HFF-Myc (cell line): ENCODE data around the gene MARK1.

ENCODE experiments used
- DNase-seq: peaks from one replicate; pipeline ENCODE4 v3.0.0-alpha.2; 2011; ENCODE audit warnings: low read depth; ENCODE audit errors: extremely low read depth
- H3K4me3 ChIP-seq: replicated peaks from 2 replicates; pipeline ENCODE4 v1.5.1; 2011; ENCODE audit warnings: low read depth, mild to moderate bottlenecking, control low read depth, low read length
- TF ChIP-seq, protein P1 (sequence below): IDR thresholded peaks from 2 replicates; pipeline ENCODE4 v1.5.1; 2012; ENCODE audit warnings: mild to moderate bottlenecking, low read depth, low read length, control low read depth; ENCODE audit errors: missing control alignments

MARK1 gene

DNA sequence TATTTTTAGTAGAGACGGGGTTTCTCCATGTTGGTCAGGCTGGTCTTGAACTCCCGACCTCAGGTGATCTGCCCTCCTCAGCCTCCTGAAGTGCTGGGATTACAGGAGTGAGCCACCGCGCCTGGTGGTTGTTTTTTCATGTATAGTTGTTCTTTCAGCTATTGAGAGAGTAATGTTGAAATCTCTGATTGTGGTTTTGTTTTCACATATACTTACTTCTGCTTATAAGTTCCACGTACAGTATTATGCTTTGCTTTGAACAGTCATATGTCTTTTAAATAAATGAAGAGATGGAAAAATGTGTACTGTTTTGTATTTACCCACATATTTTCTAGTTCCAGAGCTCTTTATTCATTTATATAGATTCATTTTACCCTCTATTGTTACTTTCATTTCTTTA is 44.5 kb downstream of the MARK1 start:
- no peak for DNase-seq
- no peak overlapping the region for H3K4me3 ChIP-seq
- TF ChIP-seq, protein P1, sequence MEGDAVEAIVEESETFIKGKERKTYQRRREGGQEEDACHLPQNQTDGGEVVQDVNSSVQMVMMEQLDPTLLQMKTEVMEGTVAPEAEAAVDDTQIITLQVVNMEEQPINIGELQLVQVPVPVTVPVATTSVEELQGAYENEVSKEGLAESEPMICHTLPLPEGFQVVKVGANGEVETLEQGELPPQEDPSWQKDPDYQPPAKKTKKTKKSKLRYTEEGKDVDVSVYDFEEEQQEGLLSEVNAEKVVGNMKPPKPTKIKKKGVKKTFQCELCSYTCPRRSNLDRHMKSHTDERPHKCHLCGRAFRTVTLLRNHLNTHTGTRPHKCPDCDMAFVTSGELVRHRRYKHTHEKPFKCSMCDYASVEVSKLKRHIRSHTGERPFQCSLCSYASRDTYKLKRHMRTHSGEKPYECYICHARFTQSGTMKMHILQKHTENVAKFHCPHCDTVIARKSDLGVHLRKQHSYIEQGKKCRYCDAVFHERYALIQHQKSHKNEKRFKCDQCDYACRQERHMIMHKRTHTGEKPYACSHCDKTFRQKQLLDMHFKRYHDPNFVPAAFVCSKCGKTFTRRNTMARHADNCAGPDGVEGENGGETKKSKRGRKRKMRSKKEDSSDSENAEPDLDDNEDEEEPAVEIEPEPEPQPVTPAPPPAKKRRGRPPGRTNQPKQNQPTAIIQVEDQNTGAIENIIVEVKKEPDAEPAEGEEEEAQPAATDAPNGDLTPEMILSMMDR: no peak

DNA sequence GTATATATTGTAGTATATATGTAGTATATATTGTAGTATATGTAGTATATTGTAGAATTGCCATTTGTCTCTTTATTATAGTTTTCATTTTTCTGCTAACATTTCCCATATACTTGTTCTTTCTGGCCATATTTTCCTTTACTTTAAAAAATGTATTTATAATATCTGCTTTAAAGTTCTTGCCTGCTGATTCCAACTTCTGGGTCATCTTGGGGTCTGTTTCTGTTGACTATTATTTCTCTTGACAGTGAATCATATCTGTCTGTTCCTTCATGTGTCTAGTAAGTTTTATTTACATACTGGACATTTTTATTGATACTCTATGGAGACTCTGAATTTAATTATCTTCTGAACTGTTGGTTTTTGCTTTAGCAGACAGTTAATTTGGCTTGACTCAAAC is 45.9 kb downstream of the MARK1 start:
- DNase-seq: no peak
- TF ChIP-seq, protein P1: no peak
- no peak overlapping the region for H3K4me3 ChIP-seq

DNA sequence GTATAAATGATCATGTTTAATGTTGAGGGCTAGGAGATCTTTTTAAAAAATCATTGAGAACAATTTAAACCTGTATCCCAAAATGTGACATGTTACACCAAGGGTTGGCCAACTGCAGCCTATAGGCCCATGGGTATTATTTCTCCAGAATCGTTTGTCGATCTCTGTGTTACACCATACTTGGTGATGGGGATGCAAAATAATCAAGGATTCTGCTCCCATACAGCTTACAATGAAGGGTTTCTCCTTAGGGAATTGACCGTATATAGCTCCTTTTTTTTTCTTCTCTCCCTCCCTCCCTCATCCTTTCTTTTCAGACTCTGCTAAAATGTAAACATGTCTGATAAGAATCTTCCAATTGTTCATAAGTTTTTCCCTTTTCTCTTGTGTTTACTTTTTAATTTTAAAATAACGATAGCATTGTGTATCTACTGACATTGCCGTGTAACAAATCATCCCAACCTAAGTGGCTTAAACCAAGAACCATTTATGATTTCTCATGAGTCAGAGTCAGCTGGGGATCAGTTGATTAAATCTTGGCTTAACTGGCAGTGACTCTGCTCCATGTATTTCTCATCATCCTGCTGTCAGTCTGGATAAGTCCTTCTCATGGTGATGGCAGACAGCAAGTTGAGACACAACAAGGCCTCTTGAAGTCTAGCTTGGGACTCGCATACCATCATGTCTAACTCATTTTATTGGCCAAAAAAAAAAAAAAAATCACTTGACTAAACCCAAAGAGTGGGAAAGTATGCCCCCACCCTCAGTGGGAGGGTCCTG is 48.0 kb downstream of the MARK1 start:
- TF ChIP-seq, protein P1: no peak
- no peak overlapping the region for H3K4me3 ChIP-seq
- DNase-seq: no peak

DNA sequence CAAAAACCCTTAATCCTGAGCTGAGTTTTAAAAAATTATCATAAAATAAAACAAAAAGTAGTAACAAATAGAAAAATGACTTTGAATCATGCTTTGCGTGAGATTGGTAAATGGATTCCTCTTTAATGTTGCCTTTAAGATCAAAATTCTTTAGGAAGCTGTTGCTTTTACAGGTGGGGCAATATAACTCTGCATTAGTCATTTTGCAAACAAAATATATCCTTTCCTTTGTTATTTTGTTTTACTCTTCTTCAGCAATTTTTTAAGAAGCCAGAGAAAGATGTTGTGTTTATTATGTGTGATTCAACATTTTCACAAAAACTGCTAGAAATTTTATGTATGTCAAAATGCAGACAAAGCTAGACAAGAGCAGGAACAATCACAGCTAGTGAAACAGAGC is 50.0 kb downstream of the MARK1 start:
- H3K4me3 ChIP-seq: no peak overlapping the region
- TF ChIP-seq, protein P1: no peak
- DNase-seq: no peak

DNA sequence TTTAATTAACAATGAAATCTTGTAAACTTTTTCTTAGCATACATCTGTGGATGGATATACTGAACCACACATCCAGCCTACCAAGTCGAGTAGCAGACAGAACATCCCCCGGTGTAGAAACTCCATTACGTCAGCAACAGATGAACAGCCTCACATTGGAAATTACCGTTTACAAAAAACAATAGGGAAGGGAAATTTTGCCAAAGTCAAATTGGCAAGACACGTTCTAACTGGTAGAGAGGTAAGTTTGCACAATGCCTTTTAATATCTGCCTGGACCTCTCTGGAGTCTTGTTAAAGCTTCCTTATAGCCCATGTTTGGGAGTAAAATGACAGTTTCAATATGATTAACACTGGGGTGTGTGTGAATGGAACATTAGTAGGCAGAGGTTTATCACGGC is 51.4 kb downstream of the MARK1 start:
- DNase-seq: no peak
- no peak overlapping the region for H3K4me3 ChIP-seq
- TF ChIP-seq, protein P1: no peak

DNA sequence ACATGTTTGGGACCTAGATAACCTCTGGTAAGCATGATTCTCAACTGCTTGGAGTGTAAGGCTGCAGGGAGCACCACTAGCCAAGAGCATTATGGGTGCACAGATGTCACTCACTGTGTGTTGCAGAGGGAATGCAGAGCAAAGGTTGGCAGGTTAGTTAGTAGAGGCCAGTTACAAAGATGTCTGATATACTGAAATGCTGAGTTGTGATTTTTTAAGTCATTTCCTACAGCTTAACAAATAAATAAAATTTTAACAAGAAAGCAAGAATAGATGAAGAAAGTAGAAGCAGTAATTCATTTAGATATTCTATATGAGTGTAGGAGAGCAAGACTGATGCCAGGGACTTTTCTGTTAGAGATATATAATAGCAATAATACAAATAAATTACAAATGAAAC is 64.8 kb downstream of the MARK1 start:
- no peak for DNase-seq
- TF ChIP-seq, protein P1: no peak
- no peak overlapping the region for H3K4me3 ChIP-seq

DNA sequence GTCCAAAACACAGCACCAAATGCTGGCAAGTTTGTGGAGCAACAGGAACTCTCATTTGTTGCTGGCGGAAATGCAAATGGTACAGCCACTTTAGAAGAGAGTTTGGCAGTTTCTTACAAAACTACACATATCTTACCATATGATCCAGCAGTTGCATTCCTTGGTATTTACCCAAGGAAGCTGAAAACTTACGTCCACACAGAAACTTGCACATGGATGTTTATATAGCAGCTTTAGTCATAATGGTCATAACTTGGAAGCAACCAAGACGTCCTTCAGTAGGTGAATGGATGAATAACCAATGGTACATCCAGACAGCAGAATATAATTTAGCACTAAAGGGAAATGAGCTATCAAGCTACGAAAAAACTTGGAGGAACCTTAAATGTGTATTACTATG is 66.4 kb downstream of the MARK1 start:
- TF ChIP-seq, protein P1: no peak
- DNase-seq: no peak
- no peak overlapping the region for H3K4me3 ChIP-seq
